MM.1S (cell line): ENCODE measurements around the gene COL8A2.

Experiments used
- DNase-seq: peaks from one replicate; pipeline ENCODE4 v3.0.0-alpha.2; 2015
- H2AFZ ChIP-seq: fragments of 300-600 bp; sonication (generic); 2 replicates; pipeline ENCODE4 v1.6.0; 2016; ENCODE audit warnings: antibody characterized with exemption, low read length
- H3F3A ChIP-seq: fragments of 300-600 bp; sonication (generic); 2 replicates; pipeline ENCODE4 v1.6.1; 2016; ENCODE audit warnings: mild to moderate bottlenecking, antibody characterized with exemption, low read length, moderate library complexity, mixed read lengths; ENCODE audit not compliant: insufficient read depth
- H3K27ac ChIP-seq: fragments of 300-600 bp; sonication (generic); 2 replicates; pipeline ENCODE4 v1.5.1; 2016; ENCODE audit warnings: mild to moderate bottlenecking, low read length
- H3K27me3 ChIP-seq: fragments of 300-600 bp; sonication (generic); replicated peaks from 2 replicates; pipeline ENCODE4 v1.6.0; 2016; ENCODE audit warnings: low read length; ENCODE audit not compliant: insufficient read depth
- H3K36me3 ChIP-seq: fragments of 300-600 bp; sonication (generic); replicated peaks from 2 replicates; pipeline ENCODE4 v1.6.1; 2016; ENCODE audit warnings: mild to moderate bottlenecking, low read length, mixed read lengths; ENCODE audit not compliant: insufficient read depth
- H3K4me1 ChIP-seq: fragments of 300-600 bp; sonication (generic); 2 replicates; pipeline ENCODE4 v1.6.1; 2016; ENCODE audit warnings: low read length, mixed read lengths
- H3K4me2 ChIP-seq: fragments of 300-600 bp; sonication (generic); 2 replicates; pipeline ENCODE4 v1.6.0; 2016; ENCODE audit warnings: low read depth, low read length
- H3K4me3 ChIP-seq: fragments of 300-600 bp; sonication (generic); 2 replicates; pipeline ENCODE4 v1.5.1; 2016; ENCODE audit warnings: low read length, mixed read lengths
- H3K79me2 ChIP-seq: fragments of 300-600 bp; sonication (generic); 2 replicates; pipeline ENCODE4 v1.6.1; 2016; ENCODE audit warnings: mixed run types, low read length, mixed read lengths
- H3K9ac ChIP-seq: fragments of 300-600 bp; sonication (generic); 2 replicates; pipeline ENCODE4 v1.6.1; 2016; ENCODE audit warnings: low read length, mixed read lengths
- H3K9me2 ChIP-seq: fragments of 300-600 bp; sonication (generic); replicated peaks from 2 replicates; pipeline ENCODE4 v1.6.1; 2016; ENCODE audit warnings: mild to moderate bottlenecking, low read length, mixed read lengths; ENCODE audit not compliant: insufficient read depth
- H3K9me3 ChIP-seq: fragments of 300-600 bp; sonication (generic); replicated peaks from 2 replicates; pipeline ENCODE4 v1.6.1; 2016; ENCODE audit warnings: mild to moderate bottlenecking, low read length, mixed read lengths; ENCODE audit not compliant: insufficient read depth
- H4K20me1 ChIP-seq: fragments of 300-600 bp; sonication (generic); 2 replicates; pipeline ENCODE4 v1.6.1; 2016; ENCODE audit warnings: mild to moderate bottlenecking, low read length, moderate library complexity, mixed read lengths; ENCODE audit not compliant: insufficient read depth
- EZH2 ChIP-seq: fragments of 300-600 bp; sonication (generic); optimal IDR thresholded peaks from 2 replicates; pipeline ENCODE3; 2017; ENCODE audit warnings: low read depth, mild to moderate bottlenecking, antibody characterized with exemption, low read length, mixed read lengths
- EZH2phosphoT487 ChIP-seq: fragments of 300-600 bp; sonication (generic); IDR thresholded peaks from 2 replicates; pipeline ENCODE4 v1.6.1; 2018; ENCODE audit warnings: antibody characterized with exemption, low read length
- TF ChIP-seq, protein P1 (sequence below): fragments of 300-600 bp; sonication (generic); IDR thresholded peaks from 2 replicates; pipeline ENCODE4 v1.5.1; 2016; ENCODE audit warnings: antibody characterized with exemption, low read length, mixed read lengths

COL8A2 gene

GRCh38 chr1:36095760-36096405, 29.1 kb downstream of the COL8A2 start:
- Histone ChIP-seq H3K9me3 (no peaks in the 10 kb centered on the region), H3F3A (no peaks in the 10 kb centered on the region; the same call in 1 of the 2 replicates), H3K4me1 (no peaks in the 10 kb centered on the region), H3K9me2 (no peaks in the 10 kb centered on the region), H2AFZ (no peak overlapping the region), H3K36me3 (no peaks in the 10 kb centered on the region), H3K27me3 (no peaks in the 10 kb centered on the region), H3K79me2 (peaks cover 10% of the 10 kb centered on the region), H3K9ac (no peak overlapping the region), H4K20me1 (no peaks in the 10 kb centered on the region), H3K4me2 (no peak overlapping the region), H3K4me3 (no peak overlapping the region), H3K27ac (no peak overlapping the region)
- TF ChIP-seq EZH2 (no peak), EZH2phosphoT487 (no peak)
- TF ChIP-seq, protein P1, sequence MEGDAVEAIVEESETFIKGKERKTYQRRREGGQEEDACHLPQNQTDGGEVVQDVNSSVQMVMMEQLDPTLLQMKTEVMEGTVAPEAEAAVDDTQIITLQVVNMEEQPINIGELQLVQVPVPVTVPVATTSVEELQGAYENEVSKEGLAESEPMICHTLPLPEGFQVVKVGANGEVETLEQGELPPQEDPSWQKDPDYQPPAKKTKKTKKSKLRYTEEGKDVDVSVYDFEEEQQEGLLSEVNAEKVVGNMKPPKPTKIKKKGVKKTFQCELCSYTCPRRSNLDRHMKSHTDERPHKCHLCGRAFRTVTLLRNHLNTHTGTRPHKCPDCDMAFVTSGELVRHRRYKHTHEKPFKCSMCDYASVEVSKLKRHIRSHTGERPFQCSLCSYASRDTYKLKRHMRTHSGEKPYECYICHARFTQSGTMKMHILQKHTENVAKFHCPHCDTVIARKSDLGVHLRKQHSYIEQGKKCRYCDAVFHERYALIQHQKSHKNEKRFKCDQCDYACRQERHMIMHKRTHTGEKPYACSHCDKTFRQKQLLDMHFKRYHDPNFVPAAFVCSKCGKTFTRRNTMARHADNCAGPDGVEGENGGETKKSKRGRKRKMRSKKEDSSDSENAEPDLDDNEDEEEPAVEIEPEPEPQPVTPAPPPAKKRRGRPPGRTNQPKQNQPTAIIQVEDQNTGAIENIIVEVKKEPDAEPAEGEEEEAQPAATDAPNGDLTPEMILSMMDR = no peak
- DNase-seq = no peak

DNA sequence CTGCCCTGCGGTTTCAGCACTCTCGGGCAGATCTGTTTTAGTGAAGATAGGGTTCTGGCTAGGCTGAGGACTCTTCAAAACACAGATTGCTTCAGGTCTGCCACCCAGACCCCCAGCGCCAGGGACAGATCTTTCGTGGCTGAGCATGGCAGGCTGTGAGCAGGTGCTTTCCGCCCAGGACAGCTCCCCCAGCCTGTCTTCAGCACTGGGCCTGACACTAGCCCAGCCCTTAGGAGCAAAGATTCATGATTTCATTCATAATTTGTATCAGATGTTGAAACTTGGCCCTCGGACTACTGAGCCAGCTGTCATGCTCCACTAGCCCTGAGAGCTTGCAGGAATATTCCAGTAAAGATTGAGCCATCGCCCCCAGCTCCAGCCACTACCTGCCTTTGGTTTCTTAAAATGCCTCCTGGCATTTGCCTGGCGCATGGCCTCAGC, 30.4 kb downstream of the COL8A2 start:
- H2AFZ ChIP-seq = no peak overlapping the region
- H3F3A ChIP-seq = no peaks in the 10 kb centered on the region; the same call in 1 of the 2 replicates
- no peak for TF ChIP-seq EZH2
- TF ChIP-seq EZH2phosphoT487 = no peak
- TF ChIP-seq, protein P1 = no peak
- H3K27ac ChIP-seq = no peak overlapping the region
- 0 out of 2 replicates have a peak, but pooled peaks cover 5% of the 10 kb centered on the region for H3K4me1 ChIP-seq
- no peaks in the 10 kb centered on the region for H3K9me3 ChIP-seq
- H4K20me1 ChIP-seq = no peaks in the 10 kb centered on the region
- H3K9ac ChIP-seq = no peak overlapping the region
- H3K9me2 ChIP-seq = no peaks in the 10 kb centered on the region
- H3K36me3 ChIP-seq = no peaks in the 10 kb centered on the region
- DNase-seq = no peak
- H3K27me3 ChIP-seq = no peaks in the 10 kb centered on the region
- H3K4me3 ChIP-seq = no peak overlapping the region
- no peak overlapping the region for H3K4me2 ChIP-seq
- H3K79me2 ChIP-seq = peaks cover 23% of the 10 kb centered on the region

- no peaks in the 10 kb centered on the region for H3K9me2 ChIP-seq
- no peaks in the 10 kb centered on the region for H3K36me3 ChIP-seq
- no peaks in the 10 kb centered on the region for H4K20me1 ChIP-seq
- H3F3A ChIP-seq = no peaks in the 10 kb centered on the region; the same call in 1 of the 2 replicates
- DNase-seq = no peak
- H3K9me3 ChIP-seq = no peaks in the 10 kb centered on the region
- H3K27ac ChIP-seq = no peak overlapping the region
- no peak for TF ChIP-seq EZH2
- no peak for TF ChIP-seq EZH2phosphoT487
- TF ChIP-seq, protein P1 = no peak
- H3K79me2 ChIP-seq = peaks cover 30% of the 10 kb centered on the region
- H3K4me2 ChIP-seq = no peak overlapping the region
- no peaks in the 10 kb centered on the region for H3K27me3 ChIP-seq
- no peak overlapping the region for H2AFZ ChIP-seq
- no peak overlapping the region for H3K9ac ChIP-seq
- 0 out of 2 replicates have a peak, but pooled peaks cover 5% of the 10 kb centered on the region for H3K4me1 ChIP-seq
- H3K4me3 ChIP-seq = no peak overlapping the region
Measured at GRCh38 chr1:36093929-36094328, 31.1 kb downstream of the COL8A2 start.
